ENCODE measurements around the gene ANKRD13A.

Gene ANKRD13A

DNA sequence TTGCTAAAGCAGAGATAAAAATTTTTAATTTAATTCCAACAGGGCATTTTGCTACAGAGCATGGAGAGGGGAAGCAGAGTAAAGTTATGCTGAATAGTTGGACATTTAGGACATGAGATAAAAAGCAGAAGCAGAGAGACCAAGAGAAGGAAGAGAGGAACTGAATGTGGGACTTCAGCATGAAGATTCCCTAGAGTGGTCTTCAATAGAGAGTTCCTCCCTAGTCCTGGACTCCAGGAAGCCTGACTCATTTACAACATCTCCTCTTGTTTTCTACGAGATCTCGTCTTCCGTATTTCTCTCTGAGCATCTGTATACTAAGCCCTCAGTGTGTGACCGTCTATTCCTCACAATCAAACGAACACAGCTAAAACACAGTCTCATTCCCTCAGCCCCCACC is 89.7 kb downstream of the ANKRD13A start:
- DNase-seq = no peak

All from 8988T (cell line).